ENCODE data around the gene DLG1. TPM values are rescaled to one million over a fixed set of nuclear protein-coding genes. Genes with fewer than 3 reads are reported as not detected.

DLG1 gene
- total RNA-seq, 1 donor from 2014 or later = 168 TPM

DNA sequence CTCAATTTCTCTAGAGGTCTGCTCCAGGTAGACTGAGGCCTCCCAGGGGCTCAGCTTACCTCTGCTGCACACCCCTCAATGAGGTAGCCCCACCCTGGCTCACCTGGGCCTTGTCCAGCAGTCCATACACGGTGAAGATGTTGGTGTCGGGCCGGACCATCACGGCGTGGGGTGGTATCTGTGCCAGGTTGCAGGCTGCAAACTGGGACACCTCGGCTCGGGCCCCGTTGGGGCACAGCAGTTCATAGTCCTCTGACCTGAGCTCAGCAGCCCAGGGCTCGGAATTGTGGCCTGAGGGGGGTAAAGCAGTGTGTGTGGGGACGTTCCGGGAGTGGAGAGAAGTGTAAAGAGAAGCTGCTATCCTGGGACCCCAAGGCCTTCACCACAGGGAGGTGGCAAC is 292.0 kb downstream of the DLG1 start:
- Mint-ChIP-seq H3K27ac (ENCODE audit: unreplicated experiment) (no peak overlapping the region), H3K9me3 (ENCODE audit: unreplicated experiment) (no peaks in the 10 kb centered on the region), H3K27me3 (ENCODE audit: unreplicated experiment) (no peaks in the 10 kb centered on the region), H3K4me3 (ENCODE audit: unreplicated experiment) (no peak overlapping the region), H3K36me3 (ENCODE audit: unreplicated experiment) (peaks cover 2% of the 10 kb centered on the region), H3K4me1 (ENCODE audit: unreplicated experiment) (peaks cover 6% of the 10 kb centered on the region)
- DNase-seq (ENCODE audit: extremely low spot score, unreplicated experiment) = no peak
- TF ChIP-seq, protein P1, sequence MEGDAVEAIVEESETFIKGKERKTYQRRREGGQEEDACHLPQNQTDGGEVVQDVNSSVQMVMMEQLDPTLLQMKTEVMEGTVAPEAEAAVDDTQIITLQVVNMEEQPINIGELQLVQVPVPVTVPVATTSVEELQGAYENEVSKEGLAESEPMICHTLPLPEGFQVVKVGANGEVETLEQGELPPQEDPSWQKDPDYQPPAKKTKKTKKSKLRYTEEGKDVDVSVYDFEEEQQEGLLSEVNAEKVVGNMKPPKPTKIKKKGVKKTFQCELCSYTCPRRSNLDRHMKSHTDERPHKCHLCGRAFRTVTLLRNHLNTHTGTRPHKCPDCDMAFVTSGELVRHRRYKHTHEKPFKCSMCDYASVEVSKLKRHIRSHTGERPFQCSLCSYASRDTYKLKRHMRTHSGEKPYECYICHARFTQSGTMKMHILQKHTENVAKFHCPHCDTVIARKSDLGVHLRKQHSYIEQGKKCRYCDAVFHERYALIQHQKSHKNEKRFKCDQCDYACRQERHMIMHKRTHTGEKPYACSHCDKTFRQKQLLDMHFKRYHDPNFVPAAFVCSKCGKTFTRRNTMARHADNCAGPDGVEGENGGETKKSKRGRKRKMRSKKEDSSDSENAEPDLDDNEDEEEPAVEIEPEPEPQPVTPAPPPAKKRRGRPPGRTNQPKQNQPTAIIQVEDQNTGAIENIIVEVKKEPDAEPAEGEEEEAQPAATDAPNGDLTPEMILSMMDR (IDR thresholded peaks at IDR 0.05) = no peak

DNA sequence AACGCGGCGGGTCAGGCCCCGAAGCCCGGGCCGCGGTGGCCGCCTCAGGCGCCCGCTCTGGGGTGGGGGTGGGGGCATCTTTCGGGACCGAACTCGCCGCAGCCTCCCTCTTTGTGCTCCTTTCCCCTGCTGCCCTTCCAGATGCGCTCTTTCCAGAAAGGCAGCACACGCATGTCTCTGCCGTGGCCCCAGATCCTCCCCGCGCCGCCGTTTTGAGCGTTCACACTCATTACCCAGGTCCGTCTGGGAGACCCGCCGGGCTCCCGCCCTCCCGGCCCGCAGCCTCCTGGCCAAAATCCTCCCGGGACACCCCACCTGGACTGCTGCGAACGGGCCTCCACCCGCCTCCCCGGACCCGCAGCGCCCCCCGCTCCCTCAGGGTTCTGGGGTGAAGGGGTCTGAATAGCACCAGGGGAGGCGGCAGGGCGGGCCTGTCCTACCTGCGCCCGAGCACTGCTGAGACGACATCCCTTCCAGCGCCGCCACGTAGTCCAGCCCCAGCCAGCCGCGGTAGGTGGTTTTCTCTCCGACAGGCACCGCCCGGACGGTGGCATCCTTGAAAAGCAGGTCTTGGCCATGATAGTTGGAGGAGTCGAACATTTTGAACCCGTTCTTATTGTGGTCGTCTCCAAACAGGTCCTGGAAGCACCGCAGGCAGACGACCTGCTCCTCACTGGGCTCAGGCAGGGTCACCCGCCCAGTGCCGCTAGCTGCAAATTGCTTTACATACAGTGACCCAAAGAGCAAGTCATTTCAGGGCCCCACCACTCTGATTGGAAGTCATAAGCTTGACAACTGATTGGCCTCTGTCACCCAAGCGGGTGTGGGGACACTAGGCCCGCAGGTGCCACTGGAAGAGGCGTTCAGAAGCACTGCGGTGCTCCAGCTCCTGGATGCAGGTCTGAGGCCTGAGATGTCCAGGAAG is 294.7 kb downstream of the DLG1 start:
- DNase-seq (ENCODE audit: extremely low spot score, unreplicated experiment) = no peak
- H3K27ac Mint-ChIP-seq (ENCODE audit: unreplicated experiment) = peak overlapping the region; percentile 75
- TF ChIP-seq, protein P1 (IDR thresholded peaks at IDR 0.05) = no peak
- peaks cover 6% of the 10 kb centered on the region for H3K4me1 Mint-ChIP-seq (ENCODE audit: unreplicated experiment)
- H3K27me3 Mint-ChIP-seq (ENCODE audit: unreplicated experiment) = no peaks in the 10 kb centered on the region
- H3K9me3 Mint-ChIP-seq (ENCODE audit: unreplicated experiment) = no peaks in the 10 kb centered on the region
- H3K4me3 Mint-ChIP-seq (ENCODE audit: unreplicated experiment) = peak overlapping the region; percentile 78
- peaks cover 2% of the 10 kb centered on the region for H3K36me3 Mint-ChIP-seq (ENCODE audit: unreplicated experiment)

DNA sequence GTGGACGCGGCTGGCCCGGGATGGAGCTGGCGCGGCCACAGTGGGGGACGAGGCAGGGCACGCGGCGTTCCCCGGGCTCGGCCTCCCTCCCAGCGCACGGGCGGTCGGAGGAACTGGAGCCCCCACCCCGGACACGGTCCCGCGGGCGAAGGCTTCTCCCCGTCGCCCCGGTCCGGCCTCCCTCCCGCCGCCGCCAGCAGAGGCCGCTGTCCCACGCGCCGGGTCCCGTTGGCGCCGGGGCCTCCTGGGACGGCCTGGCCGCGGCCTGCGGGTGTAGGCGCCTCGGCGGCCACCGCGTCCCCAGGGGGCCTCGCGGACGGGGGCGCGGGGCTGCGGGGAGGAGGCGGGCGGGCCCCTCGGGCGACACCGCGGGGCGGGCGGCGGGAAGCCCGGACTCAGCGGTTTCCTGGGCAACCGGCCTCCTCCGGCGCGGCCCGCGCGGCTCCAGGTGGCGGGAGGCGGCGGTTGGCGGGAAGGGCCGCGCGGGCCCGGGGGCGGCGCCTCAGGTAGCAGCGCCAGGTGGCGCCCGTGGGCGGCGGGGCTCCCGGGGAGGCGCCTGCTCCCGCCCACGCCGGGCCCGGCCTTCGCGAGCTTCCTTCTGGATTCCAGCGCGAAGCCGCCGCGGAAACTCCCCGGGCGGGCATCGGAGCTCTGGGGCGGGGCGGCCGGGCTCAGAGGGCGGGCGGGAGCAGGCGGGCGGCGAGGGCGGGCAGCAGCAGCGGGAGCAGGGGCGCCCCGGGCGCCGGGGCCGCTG is 295.5 kb downstream of the DLG1 start:
- Mint-ChIP-seq H3K36me3 (ENCODE audit: unreplicated experiment) (peaks cover 2% of the 10 kb centered on the region), H3K27me3 (ENCODE audit: unreplicated experiment) (no peaks in the 10 kb centered on the region), H3K4me1 (ENCODE audit: unreplicated experiment) (peaks cover 6% of the 10 kb centered on the region), H3K9me3 (ENCODE audit: unreplicated experiment) (no peaks in the 10 kb centered on the region), H3K27ac (ENCODE audit: unreplicated experiment) (no peak overlapping the region), H3K4me3 (ENCODE audit: unreplicated experiment) (no peak overlapping the region)
- peak; percentile 93 for DNase-seq (ENCODE audit: extremely low spot score, unreplicated experiment)
- TF ChIP-seq, protein P1 (IDR thresholded peaks at IDR 0.05) = peak; percentile 80

DNA sequence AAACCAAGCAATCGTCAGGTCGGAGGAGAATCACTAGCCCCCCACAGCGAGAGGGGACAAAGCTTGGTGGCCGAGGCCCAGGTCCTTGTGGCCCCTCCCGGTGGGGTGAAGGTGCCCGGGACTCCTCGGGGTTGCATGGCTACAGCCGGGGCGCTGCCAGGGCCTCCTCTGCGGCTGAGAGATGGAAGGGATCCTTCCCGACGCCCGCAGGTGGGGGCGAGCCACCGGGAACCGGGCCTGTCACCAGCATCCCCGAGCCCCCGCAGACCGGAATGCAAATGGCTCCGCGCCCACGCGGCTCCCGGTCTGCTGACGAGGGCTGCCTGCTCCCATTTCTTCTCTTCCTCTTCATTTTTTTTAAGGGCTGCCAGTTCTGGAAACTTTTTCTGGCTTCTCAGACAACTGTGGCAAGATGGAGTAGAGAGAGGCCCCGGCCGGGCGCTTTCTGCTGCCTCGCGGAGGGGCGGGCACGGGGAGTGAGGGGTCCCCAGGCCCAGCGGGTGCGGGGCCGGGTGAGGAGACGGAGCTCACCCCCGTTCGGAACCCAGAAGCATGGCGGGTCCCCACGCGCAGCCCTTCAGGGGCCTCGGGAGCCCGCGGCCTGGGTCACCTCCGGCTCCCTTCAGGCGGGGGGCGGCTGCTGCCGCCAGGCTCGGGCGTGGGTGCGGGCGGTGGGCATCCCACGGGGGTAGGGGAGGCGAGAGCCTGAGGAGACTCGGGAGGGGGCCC is 296.3 kb downstream of the DLG1 start:
- no peak overlapping the region for H3K27ac Mint-ChIP-seq (ENCODE audit: unreplicated experiment)

More for the DNA sequence above, 296.3 kb downstream of the DLG1 start:
- Mint-ChIP-seq H3K36me3 (ENCODE audit: unreplicated experiment) (peaks cover 2% of the 10 kb centered on the region), H3K4me3 (ENCODE audit: unreplicated experiment) (peak overlapping the region; percentile 65), H3K27me3 (ENCODE audit: unreplicated experiment) (no peaks in the 10 kb centered on the region), H3K9me3 (ENCODE audit: unreplicated experiment) (no peaks in the 10 kb centered on the region), H3K4me1 (ENCODE audit: unreplicated experiment) (peaks cover 6% of the 10 kb centered on the region)
- TF ChIP-seq, protein P1 (IDR thresholded peaks at IDR 0.05) = no peak
- DNase-seq (ENCODE audit: extremely low spot score, unreplicated experiment) = no peak
